GM19023 (cell line): ENCODE data around the gene SMC3.
"Not testable (repeated sequence)": the region's sequence is repeated elsewhere in the genome, so short reads cannot be mapped to it uniquely, and the experiment has no call there.

ENCODE experiments used
- ATAC-seq: cut with Tn5 transposase; IDR thresholded peaks from one replicate; pipeline ENCODE4 v1.9.1; 2021; ENCODE audit warnings: mild to moderate bottlenecking, moderate library complexity; ENCODE audit not compliant: unreplicated experiment

The SMC3 gene

DNA sequence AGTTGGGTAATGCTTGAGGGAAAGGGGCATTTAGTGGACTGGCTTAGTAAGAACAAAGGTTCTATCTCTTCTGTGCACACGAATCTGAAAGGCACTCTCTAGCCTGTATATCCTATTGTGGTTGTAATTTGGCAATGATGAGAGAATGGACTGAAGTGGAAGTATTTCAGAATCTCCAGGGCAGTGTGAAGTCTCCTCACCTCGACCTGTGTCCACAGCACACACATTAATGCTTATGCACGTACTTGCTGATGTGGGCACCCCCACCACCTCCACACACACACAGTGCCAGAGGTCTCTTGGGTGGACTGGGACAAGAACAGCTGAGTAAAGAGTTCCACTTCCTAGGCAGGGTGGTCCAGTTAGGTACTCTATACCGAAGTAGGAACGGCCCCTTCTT, 6.9 kb downstream of the SMC3 start:
- no peak for ATAC-seq

DNA sequence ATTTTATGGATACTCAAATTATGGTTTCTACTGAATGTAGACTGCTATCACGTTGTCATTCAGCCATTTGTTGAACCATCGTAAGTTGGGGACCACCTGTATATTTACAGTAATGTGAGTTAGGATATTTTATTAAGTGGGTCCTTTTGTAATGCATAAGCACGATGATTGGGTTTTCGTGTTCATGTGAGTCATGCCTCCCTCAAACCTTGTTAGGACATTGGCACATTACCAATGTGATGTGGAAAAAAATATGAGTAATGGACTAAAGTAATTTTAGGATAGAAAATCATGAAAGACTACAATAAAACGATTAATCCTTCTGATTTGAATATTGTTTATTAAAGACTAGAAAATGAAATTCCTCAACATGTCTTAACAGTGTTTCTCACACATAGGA, 8.7 kb downstream of the SMC3 start:
- ATAC-seq, result no peak

DNA sequence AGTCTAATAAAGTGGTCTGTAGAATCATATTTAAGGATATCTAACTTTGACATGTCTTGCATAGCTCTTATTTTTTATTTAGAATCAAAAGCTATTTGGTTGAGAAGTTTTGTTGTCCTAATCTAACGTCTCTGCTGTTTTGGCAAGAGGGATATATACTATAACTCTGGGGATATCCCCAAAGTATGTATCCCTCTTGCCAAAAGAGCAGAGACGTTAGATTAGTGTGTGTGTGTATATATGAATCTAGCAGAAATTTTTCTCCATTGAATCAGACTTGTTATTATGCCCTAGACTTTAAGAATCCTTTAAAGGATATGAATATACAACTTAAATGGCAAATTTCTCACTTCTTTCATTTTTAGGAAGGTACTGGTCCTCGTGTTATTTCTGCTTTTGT, 9.6 kb downstream of the SMC3 start:
- no peak for ATAC-seq

DNA sequence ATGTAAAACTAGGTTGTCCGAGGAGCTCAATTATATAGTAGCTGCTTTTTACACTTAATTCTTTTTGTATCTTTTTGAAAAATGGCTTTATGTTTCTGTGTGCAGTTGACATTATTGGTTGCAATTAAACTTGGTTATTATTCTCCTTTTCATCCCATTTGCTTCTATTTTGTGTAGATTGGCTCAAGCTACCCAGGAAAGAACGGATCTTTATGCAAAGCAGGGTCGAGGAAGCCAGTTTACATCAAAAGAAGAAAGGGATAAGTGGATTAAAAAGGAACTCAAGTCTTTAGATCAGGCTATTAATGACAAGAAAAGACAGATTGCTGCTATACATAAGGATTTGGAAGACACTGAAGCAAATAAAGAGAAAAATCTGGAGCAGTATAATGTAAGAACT, 16.5 kb downstream of the SMC3 start:
- ATAC-seq, result no peak

DNA sequence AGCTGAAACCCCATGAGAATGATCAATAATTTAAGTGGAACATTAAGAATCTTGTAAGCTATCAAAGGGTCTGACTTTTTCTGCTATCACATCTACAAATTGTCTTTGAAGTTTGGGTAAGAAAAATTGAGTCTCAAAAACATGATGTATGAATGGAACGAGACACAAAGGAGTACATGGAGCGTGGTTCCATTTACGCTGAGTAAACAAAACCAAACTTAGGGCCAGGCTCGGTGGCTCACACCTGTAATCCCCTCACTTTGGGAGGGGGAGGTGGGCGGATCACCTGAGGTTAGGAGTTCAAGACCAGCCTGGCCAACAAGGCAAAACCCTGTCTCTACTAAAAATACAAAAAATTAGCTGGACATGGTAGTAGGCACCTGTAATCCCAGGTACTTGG, 24.3 kb downstream of the SMC3 start:
- no peak for ATAC-seq

DNA sequence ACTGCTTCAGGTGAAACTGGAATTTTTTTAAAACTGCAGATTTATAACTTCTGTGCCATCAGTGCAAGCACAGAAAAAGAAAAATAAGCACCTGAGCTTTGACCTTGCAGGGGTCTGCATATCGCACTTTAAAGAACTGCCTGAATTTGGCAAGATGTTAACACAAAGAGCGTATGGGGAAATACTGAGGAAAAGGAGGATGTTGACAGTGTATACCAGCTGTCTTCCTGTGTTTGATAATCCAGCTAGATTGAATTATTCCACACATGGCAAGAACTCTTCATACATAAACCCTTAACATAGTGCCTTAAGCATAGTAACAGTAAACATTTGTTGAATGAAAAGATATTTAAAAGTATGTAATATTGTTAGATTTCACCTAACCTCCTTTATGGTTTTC, 30.0 kb downstream of the SMC3 start:
- no peak for ATAC-seq

DNA sequence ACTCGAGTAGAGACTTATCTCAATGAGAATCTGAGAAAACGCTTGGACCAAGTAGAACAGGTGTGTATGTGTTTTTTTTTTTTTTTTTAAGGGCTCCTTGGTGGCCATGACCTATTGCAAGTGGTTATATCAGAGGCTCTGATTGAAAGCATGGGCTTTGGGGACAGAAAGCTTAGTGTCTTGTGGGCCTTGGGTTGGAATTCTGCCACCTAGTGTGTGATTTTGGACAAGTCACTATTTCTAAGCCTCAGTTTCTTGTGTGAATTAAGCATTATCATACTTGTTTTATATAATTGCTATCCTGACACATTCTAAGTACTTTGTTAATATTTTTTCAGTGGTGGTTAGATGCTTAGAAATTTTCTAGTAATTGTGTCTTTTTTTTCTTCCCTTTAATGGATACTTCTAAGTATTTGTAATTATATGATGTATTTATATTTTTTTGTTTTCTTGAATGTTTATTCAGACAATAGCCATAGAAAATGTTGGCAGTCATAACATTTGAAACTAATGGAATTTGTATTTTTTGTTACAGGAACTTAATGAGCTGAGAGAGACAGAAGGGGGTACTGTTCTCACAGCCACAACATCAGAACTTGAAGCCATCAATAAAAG, 33.1 kb downstream of the SMC3 start:
- no peak for ATAC-seq

DNA sequence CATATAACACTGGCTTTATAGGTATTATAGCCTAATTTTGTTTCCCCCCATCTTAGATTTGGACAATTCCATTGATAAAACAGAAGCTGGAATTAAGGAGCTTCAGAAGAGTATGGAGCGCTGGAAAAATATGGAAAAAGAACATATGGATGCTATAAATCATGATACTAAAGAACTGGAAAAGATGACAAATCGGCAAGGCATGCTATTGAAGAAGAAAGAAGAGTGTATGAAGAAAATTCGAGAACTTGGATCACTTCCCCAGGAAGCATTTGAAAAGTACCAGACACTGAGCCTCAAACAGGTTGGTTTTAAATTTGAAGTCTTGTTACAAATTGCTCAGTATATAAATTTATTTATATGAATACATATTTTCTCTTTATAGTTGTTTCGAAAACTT, 34.1 kb downstream of the SMC3 start:
- no peak for ATAC-seq

DNA sequence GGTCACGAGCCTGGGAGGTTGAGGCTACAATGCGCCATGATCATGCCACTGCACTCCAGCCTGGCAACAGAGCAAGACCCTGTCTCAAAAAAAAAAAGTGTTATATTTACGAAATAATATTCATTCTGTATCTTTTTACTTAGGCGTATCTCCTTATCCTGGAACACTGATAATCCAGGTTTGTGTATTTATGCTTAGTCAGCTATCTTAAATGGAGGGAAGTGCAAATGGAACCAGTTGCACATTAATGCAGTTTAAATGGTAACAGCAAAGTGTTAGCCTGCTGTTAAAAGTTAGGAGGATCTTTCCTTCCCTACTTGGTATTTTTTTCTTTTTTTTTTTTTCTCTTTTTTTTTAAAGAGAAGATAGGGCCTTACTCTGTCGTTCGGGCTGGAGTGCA, 40.6 kb downstream of the SMC3 start:
- no peak for ATAC-seq

DNA sequence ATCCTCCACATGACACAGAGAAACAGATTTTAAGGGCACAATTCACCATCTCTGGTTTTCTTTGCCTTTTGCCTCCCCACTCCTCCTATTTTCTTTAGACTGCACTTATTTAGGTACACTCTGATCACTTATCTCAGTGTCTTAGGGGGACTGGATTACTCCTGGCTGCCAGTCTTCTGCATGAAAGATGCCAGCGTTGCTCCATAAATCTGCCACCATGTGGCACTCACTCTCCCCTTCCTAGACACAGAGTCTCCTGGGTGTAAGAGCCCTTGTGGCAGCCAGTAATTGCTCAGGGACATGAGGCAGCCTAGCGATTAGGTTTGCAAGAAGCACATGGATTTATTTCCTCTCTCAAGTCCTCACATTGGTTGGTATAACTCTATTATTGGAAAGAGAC, 42.1 kb downstream of the SMC3 start:
- no peak for ATAC-seq

DNA sequence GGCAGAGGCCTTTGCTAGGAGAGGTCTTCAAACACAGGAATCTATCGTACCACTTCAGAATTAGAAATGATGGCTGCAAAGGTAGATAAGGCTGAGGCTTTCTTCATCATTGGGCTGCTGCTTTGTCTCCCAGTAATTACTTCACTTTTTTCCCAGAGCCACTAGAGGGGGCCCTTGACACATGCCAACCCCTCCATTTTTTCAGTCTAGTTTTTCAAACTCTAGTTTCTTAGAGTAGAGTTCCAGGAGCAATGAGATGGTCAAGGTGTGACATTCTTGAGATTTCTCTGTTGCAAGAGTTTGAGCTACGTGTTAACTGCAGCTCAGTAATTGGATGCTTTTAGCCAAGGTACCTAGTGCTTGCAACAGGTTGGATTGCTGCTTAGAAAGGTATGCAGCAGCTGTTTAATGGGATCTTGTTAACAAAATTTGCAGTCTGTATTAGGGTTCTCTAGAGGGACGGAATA, 42.8 kb downstream of the SMC3 start:
- no peak for ATAC-seq

DNA sequence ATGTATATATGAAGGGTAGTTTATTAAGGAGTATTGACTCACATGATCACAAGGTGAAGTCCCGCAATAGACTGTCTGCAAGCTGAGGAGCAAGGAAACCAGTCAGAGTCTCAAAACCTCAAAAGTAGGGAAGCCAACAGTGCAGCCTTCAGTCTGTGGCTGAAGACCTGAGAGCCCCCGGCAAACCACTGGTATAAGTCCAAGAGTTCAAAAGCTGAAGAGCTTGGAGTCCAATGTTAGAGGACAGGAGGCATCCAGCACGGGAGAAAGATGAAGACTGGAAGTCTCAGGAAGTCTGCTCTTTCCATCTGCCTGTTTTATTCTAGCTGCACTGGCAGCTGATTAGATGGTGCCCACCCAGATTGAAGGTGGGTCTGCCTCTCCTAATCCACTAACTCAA, 43.3 kb downstream of the SMC3 start:
- not testable (repeated sequence) for ATAC-seq

DNA sequence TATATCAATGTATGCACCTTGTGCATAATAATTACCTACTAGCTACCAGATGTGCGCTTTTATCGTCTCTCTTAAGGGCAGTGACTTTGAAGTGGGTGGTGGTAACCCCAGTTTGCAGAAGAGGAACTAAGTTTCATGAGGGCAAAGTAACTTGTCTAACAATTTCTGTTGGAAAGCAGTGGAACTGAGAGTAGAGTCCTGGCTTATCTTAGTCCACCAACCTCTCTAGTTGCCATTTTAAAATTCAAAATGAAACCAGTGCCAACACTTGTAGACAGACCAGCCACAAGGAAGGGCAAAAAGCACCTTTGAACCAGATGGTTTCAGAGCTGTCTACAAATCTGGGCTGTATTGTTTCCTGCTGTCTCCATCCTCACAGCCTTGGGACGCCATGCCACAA, 44.6 kb downstream of the SMC3 start:
- no peak for ATAC-seq

DNA sequence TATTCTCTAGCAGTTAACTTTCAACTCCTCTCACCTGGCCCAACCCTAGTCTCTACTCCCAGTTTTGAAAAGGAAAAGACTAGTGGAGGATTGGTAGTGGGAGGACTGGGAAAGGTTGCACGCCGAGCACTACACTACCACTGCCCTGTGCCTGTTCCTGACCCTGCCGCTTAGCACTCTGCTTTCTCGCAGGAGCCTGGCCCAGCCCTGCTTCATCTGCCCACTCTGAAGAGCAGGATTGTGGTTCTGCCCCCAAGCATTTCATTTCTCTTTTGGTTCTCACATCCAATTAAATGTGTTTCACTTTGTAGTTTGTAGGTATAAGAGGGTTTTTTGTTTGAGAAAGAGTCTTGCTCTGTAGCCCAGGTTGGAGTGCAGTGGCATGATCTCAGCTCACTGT, 45.1 kb downstream of the SMC3 start:
- ATAC-seq, result no peak

DNA sequence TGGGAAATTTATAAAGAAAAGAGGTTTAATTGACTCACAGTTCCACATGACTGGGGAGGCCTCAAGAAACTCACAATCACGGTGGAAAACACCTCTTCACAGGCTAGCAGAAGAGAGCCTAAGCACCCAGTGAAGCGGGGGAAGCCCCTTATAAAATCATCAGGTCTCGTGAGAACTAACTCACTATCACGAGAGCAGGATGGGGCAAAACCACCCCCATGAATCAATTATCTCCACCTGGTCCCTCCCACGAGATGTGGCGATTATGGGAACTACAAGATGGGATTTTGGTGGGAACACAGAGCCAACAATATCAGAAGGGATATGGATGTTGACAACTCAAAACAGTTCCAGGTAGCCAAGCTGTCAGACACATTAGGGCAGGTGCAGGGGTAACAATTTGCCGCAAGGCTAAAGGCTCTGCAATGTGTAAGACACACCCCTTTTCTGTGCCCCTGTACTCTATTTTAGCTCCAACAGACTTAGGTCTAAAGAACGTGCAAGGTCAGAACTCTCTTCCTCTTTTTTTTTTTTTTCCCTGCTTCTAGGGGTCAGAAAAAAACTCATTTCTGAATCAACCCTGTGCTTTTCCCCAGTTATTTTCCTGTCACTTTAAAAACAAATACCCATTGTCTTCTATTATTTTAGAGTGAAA, 46.0 kb downstream of the SMC3 start:
- ATAC-seq, result peak; percentile 22

DNA sequence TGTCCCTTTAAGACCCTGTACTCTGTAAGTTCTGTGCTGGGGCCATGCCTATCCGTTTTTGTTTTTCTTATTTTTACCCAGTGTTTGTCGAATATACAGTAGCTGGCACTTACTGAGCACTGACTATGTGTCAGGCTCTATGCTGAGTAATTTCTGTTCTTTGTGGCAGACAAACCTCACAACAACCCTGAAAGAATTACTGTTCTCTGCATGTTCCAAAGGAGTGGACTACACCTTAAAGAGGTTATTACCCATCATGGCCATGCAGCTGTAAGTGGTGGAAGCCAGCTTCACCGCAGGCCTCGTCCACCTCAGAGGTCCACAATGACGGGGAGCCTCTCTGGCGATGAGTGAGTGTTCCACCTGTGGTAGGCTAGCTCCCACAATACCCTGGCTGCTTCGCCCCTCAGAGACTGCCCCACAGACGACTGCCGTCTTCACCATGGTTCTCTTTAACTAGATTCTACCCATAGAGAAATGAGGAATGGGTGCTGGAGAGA, 46.6 kb downstream of the SMC3 start:
- peak; percentile 43 for ATAC-seq

DNA sequence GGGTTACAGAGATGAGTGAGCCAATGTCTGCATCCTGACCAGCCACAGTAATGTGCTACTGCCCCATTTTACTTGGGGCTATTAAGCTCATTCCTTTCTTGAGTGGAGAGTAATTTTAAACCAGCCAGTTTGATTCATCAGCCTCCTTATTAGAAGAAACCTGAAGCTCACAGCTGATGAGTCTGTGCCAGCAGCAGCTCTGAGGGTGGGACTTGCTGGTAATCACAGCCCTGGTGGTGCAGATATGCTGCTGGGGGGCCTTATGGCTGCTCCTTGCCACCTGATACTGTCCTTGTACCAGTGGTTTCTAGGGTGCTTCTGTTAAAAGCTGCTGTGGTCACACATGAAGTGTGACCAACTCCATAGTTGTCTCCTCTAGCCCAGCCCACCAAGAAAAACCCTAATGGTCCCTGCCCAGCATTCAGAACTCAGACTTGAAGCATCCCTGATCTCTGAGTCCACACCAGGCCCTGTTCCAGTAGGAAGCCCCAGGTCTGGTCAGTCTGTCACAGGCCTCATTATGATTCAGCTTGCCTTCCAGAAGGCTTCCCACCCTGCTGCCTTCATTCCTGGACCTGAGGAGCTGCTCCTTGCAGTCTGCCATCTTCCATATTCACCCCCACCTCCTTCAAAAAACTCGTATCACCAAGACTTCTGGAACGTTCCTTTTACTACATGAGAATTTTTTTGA, 47.7 kb downstream of the SMC3 start:
- no peak for ATAC-seq

DNA sequence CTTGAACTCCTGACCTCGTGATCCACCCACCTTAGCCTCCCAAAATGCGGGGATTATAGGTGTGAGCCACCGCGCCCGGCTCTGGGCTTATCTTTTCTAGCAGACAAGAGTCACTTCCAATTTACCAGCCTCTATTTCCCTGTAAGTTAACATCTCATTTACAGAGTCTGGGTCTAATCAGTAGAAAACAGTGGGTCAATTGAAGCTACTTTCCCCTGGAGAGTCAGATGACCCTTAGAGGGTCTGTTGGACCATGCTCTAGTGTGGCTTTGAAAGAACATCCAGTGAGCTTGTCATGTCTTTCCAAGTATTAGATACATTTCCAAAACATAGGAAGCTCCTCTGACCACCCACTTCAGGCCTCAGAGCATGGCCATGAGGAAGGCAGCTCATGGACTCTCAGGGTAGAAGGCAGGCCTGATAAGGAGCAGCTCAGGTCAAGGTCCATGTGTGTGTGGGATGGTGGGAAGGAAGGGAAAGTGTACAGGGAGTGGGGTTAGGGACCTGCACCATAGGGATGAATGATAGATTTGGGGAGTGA, 49.1 kb downstream of the SMC3 start:
- ATAC-seq, result no peak

DNA sequence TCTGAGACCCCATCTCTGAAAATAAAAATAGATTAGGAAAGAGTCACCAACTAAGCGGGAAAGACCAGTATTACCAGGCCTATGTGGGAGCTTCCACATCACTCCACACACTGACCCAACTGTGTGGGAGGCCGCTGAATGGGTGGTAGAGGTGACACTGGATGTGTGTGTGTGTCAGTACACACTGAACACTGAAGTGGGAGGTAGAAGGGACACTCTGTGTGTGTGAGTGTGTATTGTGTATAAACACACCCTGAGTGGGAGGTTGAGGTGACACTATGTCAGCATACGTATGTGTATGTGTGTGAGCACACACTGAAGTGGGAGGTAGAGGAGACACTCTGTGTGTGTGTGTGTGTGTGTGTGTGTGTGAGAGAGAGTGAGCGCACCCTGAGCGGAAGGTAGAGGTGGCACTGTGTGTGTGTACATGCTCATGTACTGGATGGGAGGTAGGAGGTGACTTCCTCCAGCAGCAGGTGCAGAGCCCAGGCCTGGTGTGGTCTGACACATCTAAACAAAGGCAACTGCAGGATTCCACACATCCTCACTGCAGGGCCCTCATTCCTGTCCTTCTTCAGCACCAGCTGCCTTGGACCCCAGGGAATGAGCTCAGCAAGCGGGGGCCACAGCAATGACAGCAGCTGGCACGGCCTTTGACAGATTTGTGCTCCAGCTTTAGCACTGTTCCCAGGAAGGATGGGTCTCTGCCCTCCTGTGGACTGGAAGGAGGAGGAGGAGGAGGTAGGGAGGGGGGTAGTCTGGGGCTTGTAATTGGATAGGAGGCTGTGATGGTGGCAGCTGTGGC, 50.1 kb downstream of the SMC3 start:
- no peak for ATAC-seq

DNA sequence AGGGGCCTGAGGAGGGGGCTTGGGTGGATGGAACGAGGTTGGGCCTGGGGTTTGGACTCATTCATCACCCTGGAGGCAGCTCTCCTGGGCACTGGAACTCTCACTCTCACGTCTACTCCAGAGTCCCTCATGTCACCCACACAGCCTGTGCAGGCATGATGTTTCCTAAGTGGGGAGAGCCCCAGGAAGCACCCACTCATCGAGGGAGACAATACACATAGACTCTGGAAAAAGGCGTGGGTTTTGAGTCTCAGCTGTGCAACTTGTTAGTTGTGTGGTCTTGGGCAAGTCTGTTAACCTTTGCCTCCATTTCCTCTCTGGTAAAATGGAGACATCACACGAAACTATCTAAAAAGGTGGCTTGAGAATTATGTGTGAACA, 50.7 kb downstream of the SMC3 start:
- no peak for ATAC-seq
